Astrocyte (in vitro differentiated cells and primary cell): ENCODE measurements around the gene PIK3CD.

Experiments used
- EZH2 ChIP-seq: IDR thresholded peaks from 2 replicates; pipeline ENCODE4 v1.6.1; 2012; ENCODE audit warnings: mild to moderate bottlenecking, low read length, inconsistent platforms; ENCODE audit not compliant: insufficient read depth
- TF ChIP-seq, protein P1 (sequence below): IDR thresholded peaks from 2 replicates; pipeline ENCODE4 v1.5.1; 2011; ENCODE audit warnings: low read depth, mild to moderate bottlenecking, inconsistent platforms, low read length, moderate library complexity; ENCODE audit not compliant: insufficient read depth

- TF ChIP-seq, protein P1, sequence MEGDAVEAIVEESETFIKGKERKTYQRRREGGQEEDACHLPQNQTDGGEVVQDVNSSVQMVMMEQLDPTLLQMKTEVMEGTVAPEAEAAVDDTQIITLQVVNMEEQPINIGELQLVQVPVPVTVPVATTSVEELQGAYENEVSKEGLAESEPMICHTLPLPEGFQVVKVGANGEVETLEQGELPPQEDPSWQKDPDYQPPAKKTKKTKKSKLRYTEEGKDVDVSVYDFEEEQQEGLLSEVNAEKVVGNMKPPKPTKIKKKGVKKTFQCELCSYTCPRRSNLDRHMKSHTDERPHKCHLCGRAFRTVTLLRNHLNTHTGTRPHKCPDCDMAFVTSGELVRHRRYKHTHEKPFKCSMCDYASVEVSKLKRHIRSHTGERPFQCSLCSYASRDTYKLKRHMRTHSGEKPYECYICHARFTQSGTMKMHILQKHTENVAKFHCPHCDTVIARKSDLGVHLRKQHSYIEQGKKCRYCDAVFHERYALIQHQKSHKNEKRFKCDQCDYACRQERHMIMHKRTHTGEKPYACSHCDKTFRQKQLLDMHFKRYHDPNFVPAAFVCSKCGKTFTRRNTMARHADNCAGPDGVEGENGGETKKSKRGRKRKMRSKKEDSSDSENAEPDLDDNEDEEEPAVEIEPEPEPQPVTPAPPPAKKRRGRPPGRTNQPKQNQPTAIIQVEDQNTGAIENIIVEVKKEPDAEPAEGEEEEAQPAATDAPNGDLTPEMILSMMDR = no peak
- TF ChIP-seq EZH2 = no peak
Measured at GRCh38 chr1:9705337-9706093, 54.0 kb downstream of the PIK3CD start.
